Urinary bladder (tissue), 4 donors: ENCODE data around the gene DCPS. TPM values are rescaled to one million over a fixed set of nuclear protein-coding genes. Genes with fewer than 3 reads are reported as not detected.
"Not testable (repeated sequence)": the region's sequence is repeated elsewhere in the genome, so short reads cannot be mapped to it uniquely, and the experiment has no call there.

ENCODE experiments used
- DNase-seq: peaks from one replicate; pipeline ENCODE4 v3.0.0-alpha.2; 2015; ENCODE audit errors: extremely low spot score
- H3K27ac ChIP-seq: one replicate; pipeline ENCODE4 v1.5.1; 2013; ENCODE audit warnings: low read depth, mild to moderate bottlenecking, moderate library complexity
- H3K36me3 ChIP-seq: one replicate; pipeline ENCODE4 v1.6.1; 2013; ENCODE audit warnings: mild to moderate bottlenecking, moderate library complexity; ENCODE audit not compliant: insufficient read depth
- H3K4me1 ChIP-seq: one replicate; pipeline ENCODE4 v1.6.1; 2013; ENCODE audit warnings: mild to moderate bottlenecking, moderate library complexity; ENCODE audit not compliant: insufficient read depth
- H3K4me3 ChIP-seq: one replicate; pipeline ENCODE4 v1.5.1; 2013; ENCODE audit warnings: low read depth, low read length
- WGBS: extraction: QIAGEN DNeasy Blood & Tissue Kit; methylation state at CpG from one replicate; pipeline ENCODE4 v1.1.7; 2013; 5-methylcytosine and 5-hydroxymethylcytosine counted together
- polyA plus RNA-seq: library from polyadenylated mRNA; stranded (reverse); fragments of 200-250 nt; gene quantifications from one replicate; pipeline ENCODE4 v1.2.3, GENCODE V29; 2013
- total RNA-seq: library from RNA; depleted of rRNA; stranded (reverse); fragments of >200 nt; gene quantifications from one replicate; pipeline ENCODE4 v1.2.3, GENCODE V29; 2014
- donor health status: healthy with polysubstance abuse.
- donor health status: healthy.

Gene DCPS
- total and polyA plus RNA-seq, 2 donors = 6.7 to 28.3 TPM

GRCh38 chr11:126370016-126370415 lies 66.2 kb downstream of the DCPS start:
- Histone ChIP-seq H3K4me3 (no peak overlapping the region), H3K36me3 (no peaks in the 10 kb centered on the region), H3K4me1 (no peaks in the 10 kb centered on the region), H3K27ac (no peak overlapping the region)
- DNase-seq = no peak
- 82% methylated on average over 3 of the region's 3 CpGs for WGBS

- WGBS = 94% methylated on average over 7 of the region's 7 CpGs
- no peaks in the 10 kb centered on the region for H3K4me1 ChIP-seq
- H3K36me3 ChIP-seq = no peaks in the 10 kb centered on the region
- no peak overlapping the region for H3K4me3 ChIP-seq
- H3K27ac ChIP-seq = no peak overlapping the region
- DNase-seq = no peak
Measured at GRCh38 chr11:126371595-126371994, 67.7 kb downstream of the DCPS start.

GRCh38 chr11:126373389-126374066 lies 69.7 kb downstream of the DCPS start:
- not testable (repeated sequence) for H3K4me1 ChIP-seq, H3K36me3 ChIP-seq, H3K27ac ChIP-seq, H3K4me3 ChIP-seq, DNase-seq
- WGBS = 67% methylated on average over 12 of the region's 12 CpGs

GRCh38 chr11:126374562-126375300 lies 70.9 kb downstream of the DCPS start:
- not testable (repeated sequence) for H3K4me3 ChIP-seq, H3K4me1 ChIP-seq, DNase-seq, H3K36me3 ChIP-seq, H3K27ac ChIP-seq
- 90% methylated on average over 20 of the region's 28 CpGs for WGBS

GRCh38 chr11:126375726-126376125 lies 71.9 kb downstream of the DCPS start:
- WGBS = 58% methylated on average over 7 of the region's 7 CpGs
- DNase-seq = no peak
- H3K4me3 ChIP-seq = no peak overlapping the region
- no peaks in the 10 kb centered on the region for H3K4me1 ChIP-seq
- no peaks in the 10 kb centered on the region for H3K36me3 ChIP-seq
- H3K27ac ChIP-seq = no peak overlapping the region

- Histone ChIP-seq H3K4me1 (no peaks in the 10 kb centered on the region), H3K4me3 (no peak overlapping the region), H3K27ac (no peak overlapping the region), H3K36me3 (no peaks in the 10 kb centered on the region)
- 48% methylated on average over 4 of the region's 4 CpGs for WGBS
- no peak for DNase-seq
Measured at GRCh38 chr11:126378763-126379162, 74.9 kb downstream of the DCPS start.

- no peak overlapping the region for H3K27ac ChIP-seq
- no peak for DNase-seq
- WGBS = 90% methylated on average over 4 of the region's 4 CpGs
Measured at GRCh38 chr11:126380909-126381308, 77.0 kb downstream of the DCPS start.

GRCh38 chr11:126381960-126382359 lies 78.1 kb downstream of the DCPS start:
- not testable (repeated sequence) for H3K27ac ChIP-seq, H3K36me3 ChIP-seq, DNase-seq

More at GRCh38 chr11:126380909-126381308, 77.0 kb downstream of the DCPS start:
- Histone ChIP-seq H3K4me1 (no peaks in the 10 kb centered on the region), H3K4me3 (no peak overlapping the region), H3K36me3 (no peaks in the 10 kb centered on the region)

GRCh38 chr11:126382641-126383040 lies 78.8 kb downstream of the DCPS start:
- DNase-seq, H3K36me3 ChIP-seq, H3K4me3 ChIP-seq, H3K4me1 ChIP-seq, H3K27ac ChIP-seq: not testable (repeated sequence)
- WGBS = 97% methylated on average over 4 of the region's 4 CpGs

More at GRCh38 chr11:126381960-126382359, 78.1 kb downstream of the DCPS start:
- 84% methylated on average over 5 of the region's 10 CpGs for WGBS
- H3K4me1 ChIP-seq, H3K4me3 ChIP-seq: not testable (repeated sequence)

- no peak overlapping the region for H3K4me3 ChIP-seq
- H3K27ac ChIP-seq = no peak overlapping the region
- no peaks in the 10 kb centered on the region for H3K4me1 ChIP-seq
- DNase-seq = no peak
- no peaks in the 10 kb centered on the region for H3K36me3 ChIP-seq
- 84% methylated on average over 20 of the region's 20 CpGs for WGBS
Measured at GRCh38 chr11:126383339-126384335, 79.8 kb downstream of the DCPS start.

- Histone ChIP-seq H3K4me1 (no peaks in the 10 kb centered on the region), H3K4me3 (no peak overlapping the region), H3K27ac (no peak overlapping the region), H3K36me3 (no peaks in the 10 kb centered on the region)
- 88% methylated on average over 9 of the region's 9 CpGs for WGBS
- no peak for DNase-seq
Measured at GRCh38 chr11:126384449-126385070, 80.7 kb downstream of the DCPS start.

- no peaks in the 10 kb centered on the region for H3K4me1 ChIP-seq
- H3K27ac ChIP-seq = no peak overlapping the region
- no peak for DNase-seq
- H3K36me3 ChIP-seq = no peaks in the 10 kb centered on the region
- no peak overlapping the region for H3K4me3 ChIP-seq
- 85% methylated on average over 8 of the region's 8 CpGs for WGBS
Measured at GRCh38 chr11:126385991-126386728, 82.3 kb downstream of the DCPS start.

- DNase-seq, H3K4me1 ChIP-seq, H3K4me3 ChIP-seq, H3K36me3 ChIP-seq, H3K27ac ChIP-seq: not testable (repeated sequence)
- WGBS = 55% methylated on average over 5 of the region's 5 CpGs
Measured at GRCh38 chr11:126386729-126387071, 82.8 kb downstream of the DCPS start.
